A549 (cell line): ENCODE results near the gene SCYL1.

Source experiments
- CHD2 ChIP-seq: fragments of 150-350 bp; IDR thresholded peaks from 2 replicates; pipeline ENCODE4 v1.6.1; 2014; ENCODE audit warnings: low read length; ENCODE audit not compliant: partially characterized antibody
- CTCF ChIP-seq: fragments of >200 bp; sonication (Bioruptor Twin); formaldehyde crosslinking; IDR thresholded peaks from 3 replicates; pipeline ENCODE4 v1.5.1; 2016
- ESRRA ChIP-seq: fragments of 150-350 bp; IDR thresholded peaks from 2 replicates; pipeline ENCODE4 v1.6.1; 2014; ENCODE audit warnings: mild to moderate bottlenecking, low read length, borderline replicate concordance
- HOXA7 ChIP-seq: fragments of 250-450 bp; sonication (Bioruptor Pico); IDR thresholded peaks from 2 replicates; pipeline ENCODE4 v1.5.0; 2020; ENCODE audit warnings: mild to moderate bottlenecking, moderate library complexity
- MAX ChIP-seq: IDR thresholded peaks from 2 replicates; pipeline ENCODE4 v1.6.1; 2012
- PBX3 ChIP-seq: IDR thresholded peaks from 2 replicates; pipeline ENCODE4 v1.6.1; 2012
- SREBF2 ChIP-seq: fragments of 450-650 bp; IDR thresholded peaks from 2 replicates; pipeline ENCODE4 v1.6.1; 2014; ENCODE audit warnings: mild to moderate bottlenecking, moderate library complexity

GRCh38 chr11:65502274-65502554, 22.7 kb upstream of the SCYL1 start:
- TF ChIP-seq CTCF = no peak
- TF ChIP-seq HOXA7 (CRISPR knock-in tag) = no peak
- TF ChIP-seq PBX3 = no peak
- TF ChIP-seq SREBF2 = no peak
- no peak for TF ChIP-seq ESRRA
- no peak for TF ChIP-seq CHD2
- TF ChIP-seq MAX = no peak
